Measurements from ENCODE around the gene WIZ.

WIZ gene

DNA sequence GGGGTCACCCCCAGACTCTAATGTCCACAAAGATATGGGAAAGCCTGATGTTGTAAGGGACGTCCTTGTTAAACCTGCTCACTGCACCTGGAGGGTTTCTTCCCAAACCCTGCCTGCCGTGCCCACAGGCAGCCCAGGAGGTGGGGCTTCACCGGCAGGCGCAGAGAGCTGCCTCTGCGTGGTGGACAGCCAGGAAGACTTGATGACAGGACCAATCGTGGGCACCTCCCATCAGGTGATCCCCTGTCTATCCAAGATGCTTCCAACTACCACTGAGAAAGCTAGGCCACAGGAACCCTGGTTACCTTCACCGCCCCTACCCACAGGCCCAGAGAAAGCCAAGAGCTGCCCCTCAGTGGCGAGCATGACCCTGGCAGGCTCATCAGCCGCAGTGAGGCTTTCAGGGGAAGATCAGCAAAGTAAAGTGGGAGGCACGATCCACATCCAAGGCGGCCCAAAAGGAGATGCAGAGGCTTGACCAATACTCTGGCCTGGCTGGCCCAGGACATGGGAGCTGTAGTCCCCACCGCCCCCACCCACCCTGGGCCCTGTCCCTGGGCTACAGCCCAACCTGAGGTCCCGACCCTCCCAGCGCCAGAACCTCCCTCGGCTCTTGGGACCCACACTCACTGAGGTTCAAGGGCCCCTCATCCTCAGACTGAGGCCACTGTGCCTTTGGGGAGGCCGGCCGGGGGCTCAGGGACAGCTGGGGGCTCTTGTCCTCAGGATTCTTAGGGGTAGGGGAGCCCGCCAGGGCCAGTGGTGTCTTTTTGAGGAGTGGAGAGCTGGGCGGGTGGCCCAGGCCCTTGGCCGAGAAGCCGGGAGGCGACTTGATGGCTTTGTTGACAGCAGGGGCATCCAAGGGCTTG lies 20.6 kb downstream of the WIZ start:
- DNase-seq, result no peak

DNA sequence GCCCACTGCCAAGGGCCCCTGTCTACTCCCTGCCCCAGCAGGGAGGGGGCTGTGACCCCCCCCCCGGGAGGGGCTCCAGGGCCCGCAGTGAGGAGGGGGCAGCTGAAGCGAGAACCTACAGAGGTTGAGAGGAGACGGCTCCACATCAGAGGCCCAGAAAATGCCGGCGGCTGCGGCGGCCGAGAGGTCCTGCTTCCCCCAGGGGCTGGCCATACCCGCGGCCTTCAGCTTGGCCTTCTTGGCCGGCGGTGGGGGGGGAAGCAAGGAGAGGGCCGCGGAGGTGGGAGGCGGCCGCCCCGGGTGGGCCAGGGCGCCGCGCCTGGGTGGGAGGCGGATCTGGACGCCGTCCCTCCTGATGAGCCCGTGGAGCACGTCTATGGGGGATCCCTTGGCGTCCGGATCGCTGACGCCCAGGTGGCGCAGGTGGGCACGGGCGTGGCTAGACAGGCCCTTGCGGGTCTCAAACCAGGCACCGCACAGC lies 21.7 kb downstream of the WIZ start:
- DNase-seq, result no peak

- no peak for DNase-seq
These were observed 22.4 kb downstream of the WIZ start for GRCh38 chr19:15427350-15427700.

DNA sequence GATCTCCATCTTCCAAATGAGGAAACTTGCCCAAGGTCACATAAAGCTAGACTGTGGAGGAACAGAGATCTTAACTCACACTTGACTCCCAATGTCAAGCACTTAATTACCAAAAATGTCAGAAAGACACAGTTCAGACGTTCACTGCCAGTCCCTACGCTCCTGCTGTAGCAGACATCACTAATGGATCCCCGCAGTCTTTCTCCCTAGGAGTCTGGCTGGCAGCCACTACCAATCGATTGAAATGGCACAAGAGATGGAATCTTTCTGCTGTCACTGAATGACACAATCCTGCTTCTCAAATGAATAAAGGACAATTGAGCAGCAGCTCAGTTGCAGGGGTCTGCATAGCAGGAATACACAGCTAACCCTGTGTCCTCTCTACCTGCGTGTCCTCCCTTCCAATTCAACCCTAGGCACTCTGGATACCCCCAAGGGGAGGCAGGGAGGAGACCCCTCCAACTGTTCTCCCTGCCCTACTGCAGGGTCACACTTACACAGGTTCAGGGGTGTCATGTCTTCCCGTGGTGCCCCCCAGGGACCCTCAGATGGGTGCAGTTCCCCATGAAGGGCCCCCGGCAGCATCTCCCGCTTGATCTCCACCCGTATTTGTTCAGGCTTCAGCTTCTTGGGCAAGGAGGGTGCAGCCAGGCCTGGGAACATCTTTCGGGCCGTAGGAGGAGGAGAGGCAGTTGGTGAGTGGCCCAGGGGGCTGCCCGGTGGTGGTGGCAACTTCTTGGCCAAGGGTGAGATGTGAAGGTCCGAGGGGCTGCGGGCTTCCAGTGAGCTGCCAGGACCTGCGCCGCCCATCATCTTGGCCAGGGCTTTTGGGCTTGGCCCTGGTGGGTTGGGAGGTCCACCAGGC lies 23.0 kb downstream of the WIZ start:
- DNase-seq, result no peak

DNA sequence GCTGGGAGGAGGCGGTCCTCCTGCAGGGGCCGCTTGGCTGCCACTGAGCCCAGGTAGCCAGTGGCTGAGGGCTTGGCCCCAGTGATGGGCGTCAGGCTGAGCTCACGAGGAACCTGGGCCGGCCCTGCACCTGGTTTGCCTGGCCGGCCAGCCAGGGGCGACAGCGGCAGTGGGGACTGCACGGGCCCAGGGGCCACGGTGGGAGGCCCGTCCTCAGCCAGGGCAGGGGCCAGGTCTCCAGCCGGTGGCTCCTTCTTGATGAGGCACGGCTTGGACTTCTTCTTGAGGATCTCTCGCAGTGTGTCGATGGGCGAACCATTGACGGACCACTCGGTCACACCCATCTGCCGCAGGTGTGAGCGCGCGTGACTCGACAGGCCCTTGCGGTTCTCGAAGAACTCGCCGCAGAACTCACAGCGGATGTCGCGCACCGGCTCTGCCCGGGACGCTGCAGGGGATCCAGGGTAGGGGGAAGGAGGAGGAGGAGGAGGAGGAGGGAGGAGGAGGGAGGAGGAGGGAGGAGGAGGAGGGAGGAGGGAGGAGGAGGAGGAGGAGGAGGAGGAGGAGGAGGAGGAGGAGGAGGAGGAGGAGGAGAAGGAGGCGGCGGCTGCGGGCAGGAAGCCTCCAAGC lies 24.3 kb downstream of the WIZ start:
- DNase-seq, result no peak

DNA sequence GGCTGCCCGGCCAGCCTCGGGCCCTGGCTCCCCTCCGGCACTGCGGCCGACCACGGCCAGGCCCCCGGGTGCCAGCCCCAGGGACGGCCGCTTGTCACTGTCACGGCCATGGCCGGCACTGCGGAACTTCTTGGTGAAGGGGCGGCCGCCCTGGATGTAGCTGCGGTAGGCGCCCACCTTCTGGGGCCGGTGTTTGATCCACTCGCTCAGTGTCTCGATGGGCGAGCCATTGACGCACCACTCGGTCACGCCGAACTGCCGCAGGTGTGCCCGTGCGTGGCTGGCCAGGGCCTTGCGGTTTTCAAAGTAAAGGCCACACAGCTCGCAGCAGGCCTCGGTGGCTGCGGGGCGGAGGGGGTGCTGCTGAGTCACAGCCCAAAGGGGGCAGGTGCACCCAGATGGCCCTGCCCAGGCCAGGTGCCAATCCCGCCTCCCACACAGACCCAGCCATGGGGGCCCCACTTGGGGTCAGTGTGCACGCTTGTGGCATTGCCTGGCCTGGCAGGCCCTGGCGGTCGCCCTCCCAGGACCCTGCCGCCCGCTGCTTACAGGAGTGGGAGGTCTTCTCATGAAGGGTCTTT lies 25.0 kb downstream of the WIZ start:
- no peak for DNase-seq

DNA sequence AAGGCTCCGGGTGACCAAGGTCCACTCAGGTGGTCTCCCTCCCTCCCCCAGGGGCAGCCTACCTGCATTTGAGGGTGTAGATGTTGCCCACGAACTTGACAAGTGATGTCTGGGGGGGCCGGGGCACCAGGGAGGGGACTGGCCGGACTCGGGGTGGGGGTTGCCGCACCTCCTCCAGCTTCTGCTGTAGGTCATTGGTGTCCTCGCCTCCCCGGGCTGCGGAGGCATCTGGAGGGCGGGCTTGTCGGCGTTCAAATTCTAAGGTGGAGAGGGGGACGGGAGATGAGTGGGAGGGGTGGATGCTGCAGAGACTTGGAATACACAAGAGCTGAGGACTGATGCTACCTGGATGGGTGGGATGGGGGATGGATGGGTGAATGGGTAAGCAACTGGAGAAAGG lies 25.6 kb downstream of the WIZ start:
- no peak for DNase-seq

- DNase-seq, result no peak
These were observed 26.6 kb downstream of the WIZ start for GRCh38 chr19:15423130-15423529.

DNA sequence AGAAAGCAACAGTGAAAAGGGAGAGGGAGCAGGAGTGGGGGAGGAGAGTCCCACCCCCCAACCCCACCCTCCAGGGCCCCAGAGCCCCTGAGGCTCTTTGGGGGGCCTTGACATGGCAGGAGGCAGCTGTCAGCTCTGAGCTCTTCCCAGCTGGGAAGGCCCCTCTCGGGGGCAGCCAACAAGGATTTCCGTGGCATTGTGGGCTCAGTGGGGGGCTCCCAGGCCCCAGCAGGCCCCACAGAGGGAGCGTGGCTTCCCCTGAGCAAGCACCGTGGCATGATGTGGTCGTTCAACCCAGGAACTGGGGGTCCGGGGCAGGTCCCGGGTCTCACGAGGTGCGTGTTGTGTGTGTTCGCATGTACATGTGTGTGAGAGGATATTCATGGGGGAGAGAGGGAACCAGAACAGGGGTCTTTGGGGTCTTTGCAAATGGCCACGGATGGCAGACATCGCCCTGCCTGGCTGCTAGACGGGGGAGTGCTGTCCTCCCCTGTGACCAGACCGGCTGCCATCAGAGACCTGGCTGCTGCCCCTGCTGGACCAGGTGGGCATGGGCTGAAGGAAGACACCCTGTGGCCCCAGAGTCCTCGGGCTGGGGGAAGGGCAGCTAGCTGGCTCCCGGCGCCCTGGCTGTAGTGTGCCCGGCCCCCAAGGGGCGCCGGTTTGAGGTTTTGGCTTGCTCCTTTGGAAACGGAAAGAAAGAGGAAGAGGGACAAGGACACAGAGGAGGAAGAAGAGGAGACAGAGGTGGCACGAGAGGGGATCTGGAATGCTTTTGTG lies 27.3 kb downstream of the WIZ start:
- no peak for DNase-seq

DNA sequence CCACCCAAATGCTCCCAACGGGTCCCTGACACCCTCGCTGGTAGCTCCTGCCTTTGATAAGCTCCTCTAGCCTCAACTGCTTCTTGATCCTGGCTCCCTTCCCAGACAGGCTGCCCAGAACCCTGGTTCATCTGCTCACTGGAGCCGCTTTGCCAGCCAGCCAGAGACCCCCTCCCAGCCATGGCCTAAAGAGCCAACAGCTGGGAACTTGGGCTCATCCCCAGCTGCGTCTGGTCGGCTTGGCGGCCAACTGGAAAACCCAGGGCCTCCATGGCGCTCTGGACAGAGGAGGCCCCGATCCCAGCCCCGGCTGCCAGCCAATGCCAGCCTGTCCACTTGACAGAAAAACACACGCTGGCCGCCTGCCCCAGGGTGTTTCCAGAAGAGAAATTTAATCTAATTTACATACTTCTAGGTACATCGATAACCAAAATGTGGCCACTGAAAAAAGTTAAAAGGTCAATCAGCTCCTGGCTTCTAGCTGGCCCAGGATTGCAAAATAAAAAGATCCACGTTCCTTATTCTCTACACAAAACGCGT lies 28.0 kb downstream of the WIZ start:
- no peak for DNase-seq

DNA sequence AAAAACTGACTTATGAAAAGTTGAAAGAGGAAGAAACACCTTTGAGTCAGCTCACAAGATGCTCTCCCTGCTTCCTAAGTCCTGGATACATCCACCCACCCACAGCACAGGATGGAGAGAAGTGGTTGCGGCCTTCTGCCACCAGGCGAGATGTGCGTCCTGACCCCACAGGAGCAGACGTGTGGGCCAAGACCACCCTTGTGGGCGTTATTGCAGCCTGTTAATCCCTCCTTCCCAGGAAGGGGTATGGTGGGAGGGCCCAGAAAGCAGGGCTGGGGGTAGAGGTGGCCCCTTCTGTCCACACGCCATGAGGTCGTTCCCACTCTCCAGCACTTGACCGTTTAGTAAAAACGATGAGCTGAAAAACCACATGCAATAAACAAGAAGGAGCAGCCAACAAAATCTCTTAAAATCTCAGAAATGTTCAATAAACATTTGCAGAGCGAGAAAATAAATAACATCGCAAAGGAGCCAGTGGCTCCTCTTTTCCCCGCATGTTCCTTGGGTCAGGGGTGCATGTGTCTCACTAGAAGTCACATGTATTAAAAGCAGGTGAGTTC lies 28.5 kb downstream of the WIZ start:
- no peak for DNase-seq

DNA sequence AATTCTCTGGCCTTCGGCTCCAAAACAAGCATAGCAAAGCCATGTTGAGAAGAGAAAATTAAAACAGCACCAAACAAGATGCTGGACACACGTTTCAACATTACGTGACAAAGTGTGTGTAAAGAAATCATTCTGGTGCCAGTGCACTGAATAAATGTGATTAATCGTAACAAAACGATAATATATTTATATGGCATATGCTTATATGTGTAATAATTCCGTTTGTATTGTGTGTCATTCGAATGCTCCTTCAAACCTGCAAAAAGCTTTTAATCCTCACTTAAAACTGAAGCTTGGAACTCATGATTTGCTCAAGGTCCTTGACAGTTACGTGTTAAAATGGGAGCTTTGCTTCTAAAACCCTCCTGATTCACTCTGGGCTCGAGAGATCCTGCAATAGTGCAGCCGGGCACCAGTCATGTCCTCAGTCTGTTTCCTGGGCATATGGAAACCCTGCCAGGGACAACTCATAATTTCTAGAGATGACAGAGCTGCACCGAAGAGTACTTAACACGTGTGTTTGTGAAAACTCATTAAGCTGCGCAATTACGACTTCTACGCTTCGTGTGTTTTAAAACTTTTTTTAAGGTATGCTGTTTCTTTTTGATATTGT lies 30.2 kb downstream of the WIZ start:
- DNase-seq, result peak; percentile 25

GRCh38 chr19:15418579-15419412 lies 31.0 kb downstream of the WIZ start, which contains the start of gene AKAP8L:
TSS of gene AKAP8L (minus strand) at chr19:15418988. CDS start at chr19:15418923, 65 bp downstream.
- DNase-seq, result peak; percentile 100

- DNase-seq, result no peak
These were observed 31.6 kb downstream of the WIZ start for GRCh38 chr19:15418231-15418578.

- DNase-seq, result peak; percentile 26
These were observed 32.1 kb downstream of the WIZ start for GRCh38 chr19:15417699-15418098.

- DNase-seq, result no peak
These were observed 36.9 kb downstream of the WIZ start for GRCh38 chr19:15412832-15413231.

- peak; percentile 26 for DNase-seq
These were observed 38.4 kb downstream of the WIZ start for GRCh38 chr19:15411351-15411750.

DNA sequence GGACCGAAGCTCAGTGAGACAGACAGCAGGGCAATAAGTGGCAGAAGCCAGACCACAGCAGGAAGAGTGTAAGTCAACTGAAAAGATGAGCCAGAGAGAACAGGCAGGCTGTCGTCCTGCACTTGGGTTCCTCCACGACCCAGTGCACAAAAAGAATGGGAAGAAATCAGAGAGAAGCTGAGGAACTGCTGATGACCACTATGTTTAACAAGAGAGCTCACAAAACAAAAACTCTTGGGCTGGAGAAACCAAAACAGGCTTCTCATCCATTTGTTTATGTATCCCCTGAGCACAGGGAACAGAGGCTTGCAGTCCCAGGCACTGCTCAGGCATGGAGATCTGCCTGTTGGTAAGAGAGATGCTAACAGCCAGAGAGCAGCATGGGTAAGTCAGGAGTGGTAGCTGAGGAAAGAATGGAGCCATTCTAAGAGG lies 45.0 kb downstream of the WIZ start:
- no peak for DNase-seq

GRCh38 chr19:15404097-15404779 lies 45.5 kb downstream of the WIZ start:
- DNase-seq, result no peak

DNA sequence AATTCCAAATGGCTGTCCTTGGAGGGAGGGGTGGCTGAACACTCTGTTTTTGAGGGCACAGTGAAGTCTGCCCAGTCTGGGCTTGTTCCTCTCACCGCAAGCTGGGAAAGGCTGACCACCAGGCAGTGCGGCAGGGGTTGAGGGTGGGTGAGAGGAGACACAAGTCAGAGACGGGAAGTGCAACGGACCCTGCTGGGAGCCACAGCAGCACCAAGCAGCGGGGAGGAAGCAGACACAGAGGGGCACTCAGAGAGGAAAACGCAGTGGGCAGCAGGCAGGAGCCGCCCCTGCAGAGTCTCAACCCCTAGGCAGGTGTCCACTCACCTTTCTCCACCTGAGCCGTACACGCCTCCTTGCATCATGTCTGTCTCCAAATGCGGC lies 46.6 kb downstream of the WIZ start:
- DNase-seq, result no peak

Measured in EL (cell line).